ENCODE measurements around the gene PFN2.
"Not testable (repeated sequence)": the region's sequence is repeated elsewhere in the genome, so short reads cannot be mapped to it uniquely, and the experiment has no call there.

The PFN2 gene

DNA sequence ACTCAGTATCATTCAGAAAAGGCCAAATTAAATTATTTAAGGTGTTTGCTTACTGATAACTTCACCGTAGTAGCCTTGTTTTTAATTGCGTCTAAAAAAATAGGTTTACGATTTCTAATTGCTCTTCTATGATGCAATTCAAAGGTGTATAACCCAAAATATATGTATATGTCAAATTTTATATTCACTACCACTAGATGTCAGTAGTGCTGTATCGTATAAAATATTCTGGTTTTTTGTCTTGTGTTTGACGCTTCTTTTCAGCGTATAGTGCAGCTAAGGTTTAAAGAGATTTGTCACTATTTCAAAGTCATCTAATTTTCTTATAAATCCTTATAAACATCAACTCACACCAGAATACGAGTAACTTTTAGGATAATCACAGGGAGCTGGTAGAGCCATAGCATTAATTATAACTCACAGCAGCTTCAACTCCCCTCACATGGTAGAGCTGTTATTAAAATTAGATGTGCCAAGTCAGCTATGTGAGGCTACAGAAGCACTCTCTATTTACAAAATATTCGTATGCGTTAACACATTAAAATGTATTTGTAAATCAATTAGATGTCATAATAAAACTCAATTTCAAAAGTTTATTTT lies 3.5 kb downstream of the PFN2 start:
- DNase-seq: no peak

GRCh38 chr3:149965278-149965677 lies 5.4 kb downstream of the PFN2 start:
- DNase-seq: no peak

- DNase-seq: no peak
Measured at GRCh38 chr3:149964291-149964690, 6.4 kb downstream of the PFN2 start.

DNA sequence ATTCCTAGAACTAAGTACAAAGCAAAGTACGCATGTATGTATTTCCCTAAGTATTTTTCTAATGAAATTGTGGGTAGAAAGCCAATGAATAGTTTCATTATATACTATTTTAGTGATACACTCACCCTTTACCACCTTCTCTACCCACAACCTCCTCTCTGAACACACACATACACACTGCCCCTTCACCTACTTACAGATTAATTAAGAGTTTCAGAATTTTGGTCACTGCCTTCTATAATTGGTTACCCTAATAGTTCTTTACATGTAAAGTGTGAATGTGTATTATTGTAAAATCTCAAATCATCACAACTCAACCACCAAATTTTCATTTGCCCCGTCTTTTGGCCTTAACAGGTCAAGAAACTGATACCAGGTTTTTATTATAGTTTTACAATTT lies 7.2 kb downstream of the PFN2 start:
- no peak for DNase-seq

GRCh38 chr3:149959443-149959842 lies 11.3 kb downstream of the PFN2 start:
- DNase-seq: no peak

- no peak for DNase-seq
Measured at GRCh38 chr3:149958171-149958796, 12.4 kb downstream of the PFN2 start.

DNA sequence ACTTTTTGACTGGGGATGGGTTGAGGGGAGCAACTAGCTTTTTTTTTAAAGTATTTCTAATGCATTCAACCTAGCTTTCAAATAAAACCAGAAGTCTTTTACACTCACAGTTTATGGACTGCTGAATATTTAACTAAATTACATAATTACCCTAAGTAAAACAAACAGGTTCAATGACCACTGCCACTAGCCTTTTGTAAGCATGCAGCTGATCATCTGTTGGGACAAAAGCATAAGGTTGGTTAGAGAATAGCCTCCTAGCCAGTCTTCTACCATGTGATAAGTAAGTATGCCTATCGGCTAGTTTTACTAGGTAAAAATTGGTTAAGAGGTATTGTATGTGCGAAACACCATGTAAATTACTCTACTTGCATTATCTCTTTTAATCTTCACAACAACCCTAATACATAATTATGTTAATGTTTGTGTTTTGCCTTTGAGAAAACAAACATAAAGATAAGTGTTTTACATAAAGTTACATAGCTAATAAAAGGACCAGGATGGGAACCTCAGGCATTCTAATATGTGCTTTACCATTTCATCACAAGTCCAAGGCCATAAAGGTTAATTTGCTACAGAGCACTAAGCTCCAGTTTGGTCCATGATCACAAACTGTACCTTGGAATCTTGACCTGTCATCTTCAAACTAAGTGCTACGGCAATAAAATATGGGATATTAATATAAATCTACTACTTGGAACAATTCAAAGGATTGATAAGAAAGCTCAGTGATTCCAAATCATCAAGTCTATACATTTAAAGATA lies 13.2 kb downstream of the PFN2 start:
- DNase-seq: no peak

GRCh38 chr3:149955449-149955848 lies 15.2 kb downstream of the PFN2 start:
- no peak for DNase-seq

DNA sequence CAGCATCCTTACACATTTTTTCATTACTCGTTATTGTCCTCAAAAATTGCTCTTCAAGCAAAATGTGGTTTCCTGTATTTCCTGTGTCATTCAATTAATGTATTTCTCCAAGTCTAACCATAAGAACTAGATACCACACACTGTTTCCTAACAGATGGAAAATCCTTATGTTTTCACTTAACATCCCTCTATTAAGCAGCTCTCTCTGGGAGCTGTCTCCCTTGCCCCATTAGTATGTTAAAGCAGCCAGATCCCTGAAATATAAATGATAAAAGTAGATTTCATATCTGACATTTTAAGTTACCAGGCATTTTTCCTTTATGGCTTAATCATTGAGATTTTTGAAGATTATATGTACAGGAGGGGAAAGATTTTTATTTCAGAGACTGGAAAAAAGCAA lies 15.9 kb downstream of the PFN2 start:
- DNase-seq: no peak

DNA sequence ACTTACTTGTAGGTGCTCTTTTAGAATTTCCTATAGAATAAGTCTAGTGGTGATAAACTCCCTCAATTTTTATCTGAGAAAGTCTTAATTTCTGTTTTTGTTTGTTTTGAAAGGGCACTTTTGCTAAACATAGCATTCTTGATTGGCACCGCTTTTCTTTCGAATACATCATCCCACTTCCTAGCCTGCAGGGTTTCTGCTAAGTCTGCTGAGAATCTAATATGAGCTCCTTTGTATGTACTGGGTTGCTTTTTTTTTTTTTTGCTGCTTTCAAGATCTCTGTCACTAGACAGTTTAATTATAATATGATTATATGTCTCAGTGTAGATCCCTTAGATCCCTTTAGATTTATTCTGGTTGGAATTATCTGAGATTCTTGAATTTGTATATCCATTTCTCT lies 21.5 kb downstream of the PFN2 start:
- no peak for DNase-seq

DNA sequence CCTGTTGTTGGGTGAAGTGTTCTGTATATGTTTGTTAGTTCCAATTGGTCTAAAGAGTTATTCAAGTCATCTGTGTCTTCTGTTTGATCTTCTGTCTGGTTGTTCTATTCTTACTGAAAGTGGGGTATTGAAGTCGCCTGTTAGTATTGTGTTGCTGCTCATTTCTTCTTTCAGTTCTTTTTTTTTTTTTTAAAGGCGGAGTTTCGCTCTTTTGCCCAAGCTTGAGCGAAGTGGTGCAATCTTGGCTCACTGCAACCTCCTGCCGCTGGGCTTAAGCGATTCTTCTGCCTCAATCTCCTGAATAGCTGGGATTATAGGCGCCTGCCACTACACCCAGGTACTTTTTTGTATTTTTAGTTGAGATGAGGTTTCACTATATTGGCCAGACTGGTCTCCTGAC lies 23.5 kb downstream of the PFN2 start:
- DNase-seq: no peak

DNA sequence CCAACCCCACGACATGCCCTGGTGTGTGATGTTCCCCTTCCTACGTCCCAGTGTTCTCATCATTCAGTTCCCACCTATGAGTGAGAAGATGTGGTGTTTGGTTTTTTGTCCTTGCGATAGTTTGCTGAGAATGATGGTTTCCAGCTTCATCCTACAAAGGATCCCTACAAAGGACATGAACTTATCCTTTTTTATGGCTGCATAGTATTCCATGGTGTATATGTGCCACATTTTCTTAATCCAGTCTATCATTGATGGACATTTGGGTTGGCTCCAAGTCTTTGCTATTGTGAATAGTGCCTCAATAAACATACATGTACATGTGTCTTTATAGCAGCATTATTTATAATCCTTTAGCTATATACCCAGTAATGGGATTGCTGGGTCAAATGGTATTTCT lies 26.7 kb downstream of the PFN2 start:
- not testable (repeated sequence) for DNase-seq

- no peak for DNase-seq
Measured at GRCh38 chr3:149942409-149942808, 28.3 kb downstream of the PFN2 start.

DNA sequence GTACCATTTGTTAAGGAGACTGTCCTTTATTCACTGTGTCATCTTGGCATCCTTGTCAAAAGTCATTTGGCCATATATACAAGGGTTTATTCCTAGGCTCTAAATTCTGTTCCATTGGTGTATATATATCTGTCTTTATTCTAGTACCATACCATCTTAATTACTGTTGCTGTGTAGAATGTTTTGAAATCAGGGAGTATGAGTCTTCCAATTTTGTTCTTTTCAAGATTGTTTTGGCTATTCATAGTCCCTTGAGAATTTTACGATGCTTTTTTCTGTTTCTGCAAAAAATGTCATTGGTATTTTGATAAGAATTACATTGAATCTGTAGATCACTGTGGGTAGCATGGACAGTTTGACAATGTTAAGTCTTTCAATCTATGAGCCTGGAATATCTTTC lies 28.7 kb downstream of the PFN2 start:
- DNase-seq: no peak

DNA sequence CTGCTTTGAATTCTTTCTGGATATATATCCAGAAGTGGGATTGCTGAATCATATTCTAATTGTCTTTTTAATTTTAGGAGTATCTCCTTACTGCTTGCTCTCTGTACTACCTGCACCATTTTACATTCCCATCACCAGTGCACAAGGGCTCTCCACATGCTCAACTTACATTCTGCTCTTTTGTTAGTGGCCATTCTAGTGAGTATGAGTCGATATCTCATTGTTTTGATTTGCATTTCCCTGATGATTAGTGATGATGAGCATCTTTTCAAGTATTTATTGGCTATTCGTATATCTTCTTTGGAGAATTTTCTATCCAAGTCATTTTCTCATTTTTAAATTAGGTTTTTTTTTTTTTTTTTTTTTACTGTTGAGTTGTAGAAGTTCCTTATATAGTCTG lies 29.5 kb downstream of the PFN2 start:
- no peak for DNase-seq

- not testable (repeated sequence) for DNase-seq
Measured at GRCh38 chr3:149938392-149939055, 32.2 kb downstream of the PFN2 start.

- peak; percentile 45 for DNase-seq
Measured at GRCh38 chr3:149936812-149937230, 33.9 kb downstream of the PFN2 start.

- no peak for DNase-seq
Measured at GRCh38 chr3:149934524-149934923, 36.2 kb downstream of the PFN2 start.

DNA sequence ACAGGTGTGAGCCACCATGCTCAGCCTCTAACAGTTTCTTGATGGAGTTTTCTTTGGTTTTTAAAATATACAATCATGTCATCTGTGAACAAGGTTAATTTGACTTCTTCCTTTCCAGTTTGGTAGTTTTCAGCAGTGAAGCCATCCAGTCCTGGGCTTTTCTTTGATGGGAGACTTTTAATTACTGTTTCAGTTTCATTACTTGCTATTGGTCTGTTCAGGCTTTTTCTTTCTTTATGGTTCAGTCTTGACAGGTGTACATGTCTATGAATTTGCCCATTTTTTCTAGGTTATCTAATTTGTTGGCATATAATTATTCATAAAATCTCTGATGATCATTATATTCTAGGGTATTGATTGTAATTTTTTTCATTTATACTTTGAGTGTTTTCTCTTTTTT lies 36.8 kb downstream of the PFN2 start:
- DNase-seq: no peak

GRCh38 chr3:149933008-149933407 lies 37.7 kb downstream of the PFN2 start:
- DNase-seq: no peak

DNA sequence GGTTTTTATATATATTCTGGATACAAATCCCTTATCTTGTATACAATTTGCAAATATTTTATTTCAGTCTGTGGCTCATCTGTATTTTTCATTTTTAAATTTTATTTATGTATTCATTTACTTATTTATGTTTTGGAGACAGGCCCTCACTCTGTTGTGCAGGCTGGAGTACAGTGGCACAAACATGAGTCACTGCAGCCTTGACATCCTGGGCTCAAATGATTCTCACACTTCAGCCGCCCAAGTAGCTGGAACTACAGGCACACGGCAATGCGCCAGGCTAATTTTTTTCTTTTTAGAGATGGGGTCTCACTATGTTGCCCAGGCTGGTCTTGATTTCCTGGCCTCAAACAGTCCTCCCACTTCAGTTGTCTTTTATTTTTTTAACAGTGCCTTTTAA lies 50.6 kb downstream of the PFN2 start:
- no peak for DNase-seq

DNA sequence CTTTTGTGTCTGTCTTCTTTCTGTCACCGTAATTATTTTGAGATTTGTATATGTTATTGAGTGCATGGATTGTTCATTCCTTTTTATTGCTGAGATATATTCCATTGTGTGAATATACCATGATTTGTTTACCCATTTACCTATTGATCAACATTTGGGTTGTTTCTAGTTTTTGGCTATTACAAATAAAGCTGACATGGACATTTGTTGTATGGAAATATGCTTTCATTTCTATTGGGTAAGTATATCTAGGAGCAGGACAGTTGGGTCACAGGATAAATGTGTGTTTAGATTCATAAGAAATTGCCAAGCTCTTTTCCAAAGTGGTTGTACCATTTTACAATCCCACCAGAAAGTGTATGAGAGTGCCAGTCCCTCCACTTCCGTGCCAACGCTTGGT lies 51.2 kb downstream of the PFN2 start:
- DNase-seq: no peak

- DNase-seq: no peak
Measured at GRCh38 chr3:149917124-149917667, 53.5 kb downstream of the PFN2 start.
